HCT116 (cell line): ENCODE measurements around the gene TPRG1L. TPM values are rescaled to one million over a fixed set of nuclear protein-coding genes. Genes with fewer than 3 reads are reported as not detected.

Experiments used
- ATAC-seq: fragments of 200-7000 bp; cut with Tn5 transposase; 2 replicates; pipeline ENCODE4 v1.9.1; 2020; ENCODE audit warnings: mild to moderate bottlenecking, moderate library complexity
- BruUV-seq: library from RNA; stranded (reverse); fragments of 400-500 nt; replicated peaks from 2 replicates; lab custom pipeline; 2021; lab: Mats Ljungman, UMichigan
- CTCF ChIA-PET: fragments of 300-600 bp; sonication (Branson Sonifier 250); formaldehyde crosslinking; loops from one replicate; lab custom pipeline; 2021; ENCODE audit warnings: antibody characterized with exemption; lab: Charles Lee
- POLR2A ChIA-PET: fragments of 300-600, 350-600 bp; sonication (Branson Sonifier 250); formaldehyde crosslinking; loops from one replicate; lab custom pipeline; 2021; ENCODE audit warnings: antibody characterized with exemption; lab: Charles Lee
- RAD21 ChIA-PET, 2 experiments: fragments of 300-600 bp; sonication (Branson Sonifier 250); formaldehyde crosslinking; loops; one replicate each; lab custom pipeline; 2023; ENCODE audit warnings: low total read pairs in 2 of 2; ENCODE audit not compliant: uncharacterized antibody in 2 of 2, unreplicated experiment in 2 of 2, low non-redundant PET in 1 of 2; lab: Charles Lee
- DNase-seq: peaks from one replicate; pipeline ENCODE4 v3.0.0-alpha.2; 2010; ENCODE audit warnings: low read depth, low spot score
- H2AFZ ChIP-seq: fragments of 200-600 bp; shearing (Covaris generic), sonication (generic); 2 replicates; pipeline ENCODE4 v1.6.1; 2017; ENCODE audit warnings: low read depth, mixed run types, mixed read lengths, antibody characterized with exemption, low read length; ENCODE audit not compliant: poor library complexity, severe bottlenecking
- H3K27ac ChIP-seq: 2 replicates; pipeline ENCODE4 v1.5.1; 2012; ENCODE audit warnings: low read depth, low read length
- H3K27me3 ChIP-seq: fragments of 200-600 bp; sonication (generic); 2 replicates; pipeline ENCODE4 v1.6.1; 2016; ENCODE audit warnings: mixed run types, low read length, mixed read lengths; ENCODE audit not compliant: insufficient read depth
- H3K36me3 ChIP-seq, 2 experiments: fragments of 200-500 bp in 1 of 2; fragments of 200-600 bp in 1 of 2; sonication (Bioruptor generic) in 1 of 2; sonication (generic) in 1 of 2; 2 replicates each; pipeline versions ENCODE4 v1.5.1 to v1.6.1; 2014 to 2016; ENCODE audit warnings: low read length in 2 of 2, inconsistent platforms in 1 of 2, mixed read lengths in 1 of 2, mixed run types in 1 of 2; ENCODE audit not compliant: insufficient read depth in 2 of 2, control insufficient read depth in 1 of 2
- H3K4me1 ChIP-seq, 2 experiments: fragments of 200-600 bp in 1 of 2; sonication (generic) in 1 of 2; 2 replicates each; pipeline versions ENCODE4 v1.5.1 to v1.6.1; 2012 to 2017; ENCODE audit warnings: low read length in 2 of 2, inconsistent platforms in 1 of 2, mild to moderate bottlenecking in 1 of 2, mixed read lengths in 1 of 2, mixed run types in 1 of 2, moderate library complexity in 1 of 2; ENCODE audit not compliant: insufficient read depth in 2 of 2, control insufficient read depth in 1 of 2
- H3K4me2 ChIP-seq: fragments of 200-600 bp; sonication (generic); 2 replicates; pipeline ENCODE4 v1.6.1; 2017; ENCODE audit warnings: mixed run types, low read length, mixed read lengths
- H3K4me3 ChIP-seq, 2 experiments: fragments of 200-600 bp in 1 of 2; sonication (generic) in 1 of 2; replicated peaks in 1 of 2; 2 replicates each; pipeline ENCODE4 v1.5.1; 2011 to 2016; ENCODE audit warnings: low read length in 2 of 2, control low read depth in 1 of 2, low read depth in 1 of 2, mild to moderate bottlenecking in 1 of 2, mixed read lengths in 1 of 2, mixed run types in 1 of 2
- H3K79me2 ChIP-seq: fragments of 200-600 bp; sonication (generic); 2 replicates; pipeline ENCODE4 v1.6.1; 2017; ENCODE audit warnings: mild to moderate bottlenecking, mixed run types, low read length, moderate library complexity, mixed read lengths; ENCODE audit not compliant: insufficient read depth
- H3K9ac ChIP-seq: fragments of 200-600 bp; sonication (generic); 2 replicates; pipeline ENCODE4 v1.6.1; 2016; ENCODE audit warnings: low read length, mixed read lengths
- H3K9me2 ChIP-seq: fragments of 200-600 bp; sonication (generic), shearing (Covaris generic); 2 replicates; pipeline ENCODE4 v1.6.1; 2017; ENCODE audit warnings: mixed run types, mild to moderate bottlenecking, moderate library complexity; ENCODE audit not compliant: insufficient read depth
- H3K9me3 ChIP-seq, 2 experiments: fragments of 200-500 bp in 1 of 2; fragments of 200-600 bp in 1 of 2; sonication (Bioruptor generic) in 1 of 2; sonication (generic) in 1 of 2; 2 replicates each; pipeline ENCODE4 v1.6.1; 2014 to 2017; ENCODE audit warnings: low read length in 2 of 2, mixed read lengths in 2 of 2, inconsistent platforms in 1 of 2, low read depth in 1 of 2, mild to moderate bottlenecking in 1 of 2, mixed run types in 1 of 2, moderate library complexity in 1 of 2; ENCODE audit not compliant: control insufficient read depth in 1 of 2, insufficient read depth in 1 of 2
- H4K20me1 ChIP-seq: fragments of 200-600 bp; sonication (generic), shearing (Covaris generic); 2 replicates; pipeline ENCODE4 v1.6.1; 2017; ENCODE audit warnings: mixed run types, mild to moderate bottlenecking, moderate library complexity; ENCODE audit not compliant: insufficient read depth
- ATF3 ChIP-seq: IDR thresholded peaks from 2 replicates; pipeline ENCODE4 v1.6.1; 2012
- CBX3 ChIP-seq: IDR thresholded peaks from 2 replicates; pipeline ENCODE4 v1.6.1; 2012; ENCODE audit warnings: low read depth
- CEBPB ChIP-seq: IDR thresholded peaks from 2 replicates; pipeline ENCODE4 v1.6.1; 2012; ENCODE audit warnings: low read depth
- CTCF ChIP-seq, 3 experiments: fragments of 200-600 bp in 1 of 3; sonication (generic) in 1 of 3; IDR thresholded peaks in 2 of 3; conservative IDR thresholded peaks in 1 of 3; 2 replicates each; pipeline ENCODE4 v1.5.1; 2012 to 2017; ENCODE audit warnings: low read depth in 2 of 3, low read length in 2 of 3, antibody characterized with exemption in 1 of 3, borderline replicate concordance in 1 of 3, control low read depth in 1 of 3, mild to moderate bottlenecking in 1 of 3, mixed read lengths in 1 of 3, mixed run types in 1 of 3, moderate library complexity in 1 of 3; ENCODE audit not compliant: insufficient read depth in 1 of 3
- EGR1 ChIP-seq: IDR thresholded peaks from 2 replicates; pipeline ENCODE4 v1.6.1; 2012; ENCODE audit warnings: low read depth
- ELF1 ChIP-seq: IDR thresholded peaks from 2 replicates; pipeline ENCODE4 v1.6.1; 2012; ENCODE audit warnings: low read depth, borderline replicate concordance
- EZH2 ChIP-seq: fragments of 200-600 bp; sonication (generic); IDR thresholded peaks from 2 replicates; pipeline ENCODE4 v1.6.1; 2017; ENCODE audit warnings: antibody characterized with exemption, mixed run types
- SIN3A ChIP-seq: IDR thresholded peaks from 2 replicates; pipeline ENCODE4 v1.6.1; 2012; ENCODE audit warnings: low read depth
- SP1 ChIP-seq: IDR thresholded peaks from 2 replicates; pipeline ENCODE4 v1.6.1; 2012; ENCODE audit warnings: low read depth
- SRF ChIP-seq: IDR thresholded peaks from 2 replicates; pipeline ENCODE4 v1.6.1; 2012; ENCODE audit warnings: low read depth
- ZBTB33 ChIP-seq: IDR thresholded peaks from 2 replicates; pipeline ENCODE4 v1.6.1; 2011; ENCODE audit warnings: mild to moderate bottlenecking, low read length, moderate library complexity; ENCODE audit not compliant: insufficient replicate concordance; ENCODE audit errors: extremely low read depth
- intact Hi-C: fragments of 100-400 bp; cut with micrococcal nuclease; formaldehyde crosslinking; loops from 2 replicates; pipeline ENCODE4 v1.10.0; 2022
- total RNA-seq: library from RNA; stranded (reverse); gene quantifications from one replicate; pipeline ENCODE4 v1.2.1, GENCODE V29; 2021; ENCODE audit not compliant: unreplicated experiment

Gene TPRG1L
- total RNA-seq, 1 experiment from 2014 or later: 25.6 TPM

GRCh38 chr1:3588395-3588794 lies 36.4 kb upstream of the TPRG1L start:
- intact Hi-C loops: loop anchor here (1.0 kb wide), 1 partner anchor 23 kb away; the partner anchor contains the start of gene MEGF6
- Histone ChIP-seq H2AFZ (no peak overlapping the region), H3K9me3 (no peaks in the 10 kb centered on the region; a peak in 1 of 4 replicates), H3K27ac (no peak overlapping the region; the same call in 1 of the 2 replicates), H3K36me3 (no peaks in the 10 kb centered on the region), H3K27me3 (no peaks in the 10 kb centered on the region), H3K9ac (no peak overlapping the region), H4K20me1 (no peaks in the 10 kb centered on the region), H3K4me2 (no peak overlapping the region), H3K4me3 (no peak overlapping the region), H3K79me2 (no peaks in the 10 kb centered on the region), H3K4me1 (no peaks in the 10 kb centered on the region), H3K9me2 (no peaks in the 10 kb centered on the region)
- ChIA-PET CTCF (interaction anchor here (0.6 to 2.1 kb wide), 4 partner anchors 26 to 126 kb away, joined by 3 to 11 read pairs (median 6); no protein-coding TSS in a partner anchor), POLR2A (no interaction called here), RAD21 (interaction anchor here (0.6 to 1.0 kb wide), 3 partner anchors 26 to 95 kb away, joined by 3 to 4 read pairs (median 3); no protein-coding TSS in a partner anchor)
- ATAC-seq: no peak
- TF ChIP-seq SRF (no peak), CTCF (IDR thresholded peaks at IDR 0.05 in 2 of 3, conservative IDR thresholded peaks at IDR 0.05 in 1 of 3; ENCODE audit: borderline replicate concordance in 1 of 3, insufficient read depth in 1 of 3, low read depth in 2 of 3, low read length in 2 of 3) (0 out of 6 replicates have a peak, but pooled peaks of 1 of the 3 experiments have one; percentile 4), SIN3A (no peak), EGR1 (no peak)
- no TSS peak for BruUV-seq
- DNase-seq: no peak

- no peak overlapping the region for H3K4me3 ChIP-seq
- BruUV-seq: no TSS peak
- H3K4me2 ChIP-seq: no peak overlapping the region
- no peaks in the 10 kb centered on the region for H3K36me3 ChIP-seq
- no peaks in the 10 kb centered on the region for H3K27me3 ChIP-seq
- DNase-seq (no peak), ATAC-seq (no peak)
- POLR2A ChIA-PET: no interaction called here
- RAD21 ChIA-PET: no interaction called here
- intact Hi-C loops: no loop called here
- H2AFZ ChIP-seq: no peak overlapping the region
- CTCF ChIA-PET: interaction anchor here (1.7 kb wide), 1 partner anchor 29 kb away, joined by 8 read pairs; no protein-coding TSS in a partner anchor
- H3K9ac ChIP-seq: no peak overlapping the region
- H3K9me2 ChIP-seq: no peaks in the 10 kb centered on the region
- H4K20me1 ChIP-seq: no peaks in the 10 kb centered on the region
- H3K27ac ChIP-seq: no peak overlapping the region
- no peaks in the 10 kb centered on the region for H3K79me2 ChIP-seq
- H3K9me3 ChIP-seq: no peaks in the 10 kb centered on the region; a peak in 1 of 4 replicates
- H3K4me1 ChIP-seq: no peaks in the 10 kb centered on the region
- TF ChIP-seq SIN3A: no peak
- TF ChIP-seq ZBTB33: no peak
- TF ChIP-seq ATF3: no peak
- no peak for TF ChIP-seq CBX3
- TF ChIP-seq SP1: no peak
- TF ChIP-seq ELF1: no peak
- TF ChIP-seq EZH2: no peak
- no peak for TF ChIP-seq CEBPB
- no peak for TF ChIP-seq CTCF (IDR thresholded peaks at IDR 0.05 in 2 of 3, conservative IDR thresholded peaks at IDR 0.05 in 1 of 3; ENCODE audit: borderline replicate concordance in 1 of 3, insufficient read depth in 1 of 3, low read depth in 2 of 3, low read length in 2 of 3)
Observed at GRCh38 chr1:3590139-3590763, 34.6 kb upstream of the TPRG1L start.
